IMR-90 (cell line): ENCODE data around the gene LAS1L.

ENCODE experiments used
- BHLHE40 ChIP-seq: fragments of 150-350 bp; IDR thresholded peaks from 2 replicates; pipeline ENCODE4 v1.6.1; 2016; ENCODE audit warnings: mild to moderate bottlenecking, low read depth, low read length
- CEBPB ChIP-seq: IDR thresholded peaks from 2 replicates; pipeline ENCODE4 v1.6.1; 2012; ENCODE audit warnings: low read depth, low read length, improper control_type of control experiment
- FOS ChIP-seq: fragments of 150-350 bp; IDR thresholded peaks from 2 replicates; pipeline ENCODE4 v1.6.1; 2016; ENCODE audit warnings: low read depth, low read length
- MAZ ChIP-seq: IDR thresholded peaks from 2 replicates; pipeline ENCODE4 v1.6.1; 2012; ENCODE audit warnings: low read depth, mild to moderate bottlenecking, low read length, improper control_type of control experiment, moderate library complexity, borderline replicate concordance
- MXI1 ChIP-seq: IDR thresholded peaks from 2 replicates; pipeline ENCODE4 v1.6.1; 2012; ENCODE audit warnings: low read depth, mild to moderate bottlenecking, low read length, moderate library complexity, borderline replicate concordance
- POLR2A ChIP-seq: IDR thresholded peaks from 2 replicates; pipeline ENCODE4 v1.6.1; 2012; ENCODE audit warnings: mild to moderate bottlenecking, low read depth, low read length
- RAD21 ChIP-seq: IDR thresholded peaks from 2 replicates; pipeline ENCODE4 v1.6.1; 2012; ENCODE audit warnings: low read length, improper control_type of control experiment
- RCOR1 ChIP-seq: IDR thresholded peaks from 2 replicates; pipeline ENCODE4 v1.6.1; 2012; ENCODE audit warnings: mild to moderate bottlenecking, low read length, improper control_type of control experiment; ENCODE audit not compliant: insufficient replicate concordance
- SMC3 ChIP-seq: fragments of 150-350 bp; IDR thresholded peaks from 2 replicates; pipeline ENCODE4 v1.6.1; 2016; ENCODE audit warnings: low read depth, mild to moderate bottlenecking, antibody characterized with exemption, low read length, moderate library complexity
- TF ChIP-seq, protein P1 (sequence below): conservative IDR thresholded peaks from 2 replicates; pipeline ENCODE4 v1.5.1; 2012; ENCODE audit warnings: mild to moderate bottlenecking, low read depth, low read length, improper control_type of control experiment
- TF ChIP-seq, protein P2 (sequence below): fragments of 150-350 bp; IDR thresholded peaks from 2 replicates; pipeline ENCODE4 v1.6.1; 2017; ENCODE audit warnings: mild to moderate bottlenecking, antibody characterized with exemption, low read length, low read depth

DNA sequence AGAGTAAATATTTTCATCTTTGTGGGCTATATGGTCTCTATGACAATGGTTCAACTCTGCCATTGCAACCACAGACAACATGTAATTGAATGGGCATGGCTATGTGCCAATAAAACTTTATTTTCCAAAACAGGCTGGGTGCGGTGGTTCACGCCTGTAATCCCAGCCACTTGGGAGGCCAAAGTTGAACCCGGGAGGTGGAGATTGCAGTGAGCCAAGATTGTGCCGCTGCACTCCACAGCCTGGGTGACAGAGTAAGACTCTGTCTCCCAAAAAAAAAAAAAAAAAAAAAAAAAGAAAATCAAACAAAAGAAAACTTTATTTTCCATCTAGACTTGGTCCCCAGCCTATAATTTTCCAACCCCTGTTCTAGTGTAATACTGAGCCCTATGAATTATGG lies 38.4 kb upstream of the LAS1L start:
- TF ChIP-seq, protein P1, sequence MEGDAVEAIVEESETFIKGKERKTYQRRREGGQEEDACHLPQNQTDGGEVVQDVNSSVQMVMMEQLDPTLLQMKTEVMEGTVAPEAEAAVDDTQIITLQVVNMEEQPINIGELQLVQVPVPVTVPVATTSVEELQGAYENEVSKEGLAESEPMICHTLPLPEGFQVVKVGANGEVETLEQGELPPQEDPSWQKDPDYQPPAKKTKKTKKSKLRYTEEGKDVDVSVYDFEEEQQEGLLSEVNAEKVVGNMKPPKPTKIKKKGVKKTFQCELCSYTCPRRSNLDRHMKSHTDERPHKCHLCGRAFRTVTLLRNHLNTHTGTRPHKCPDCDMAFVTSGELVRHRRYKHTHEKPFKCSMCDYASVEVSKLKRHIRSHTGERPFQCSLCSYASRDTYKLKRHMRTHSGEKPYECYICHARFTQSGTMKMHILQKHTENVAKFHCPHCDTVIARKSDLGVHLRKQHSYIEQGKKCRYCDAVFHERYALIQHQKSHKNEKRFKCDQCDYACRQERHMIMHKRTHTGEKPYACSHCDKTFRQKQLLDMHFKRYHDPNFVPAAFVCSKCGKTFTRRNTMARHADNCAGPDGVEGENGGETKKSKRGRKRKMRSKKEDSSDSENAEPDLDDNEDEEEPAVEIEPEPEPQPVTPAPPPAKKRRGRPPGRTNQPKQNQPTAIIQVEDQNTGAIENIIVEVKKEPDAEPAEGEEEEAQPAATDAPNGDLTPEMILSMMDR, result no peak
- TF ChIP-seq FOS (no peak), BHLHE40 (no peak), SMC3 (no peak), CEBPB (no peak), POLR2A (no peak), RAD21 (no peak), MAZ (no peak), MXI1 (no peak), RCOR1 (no peak)
- TF ChIP-seq, protein P2, sequence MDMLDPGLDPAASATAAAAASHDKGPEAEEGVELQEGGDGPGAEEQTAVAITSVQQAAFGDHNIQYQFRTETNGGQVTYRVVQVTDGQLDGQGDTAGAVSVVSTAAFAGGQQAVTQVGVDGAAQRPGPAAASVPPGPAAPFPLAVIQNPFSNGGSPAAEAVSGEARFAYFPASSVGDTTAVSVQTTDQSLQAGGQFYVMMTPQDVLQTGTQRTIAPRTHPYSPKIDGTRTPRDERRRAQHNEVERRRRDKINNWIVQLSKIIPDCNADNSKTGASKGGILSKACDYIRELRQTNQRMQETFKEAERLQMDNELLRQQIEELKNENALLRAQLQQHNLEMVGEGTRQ, result no peak
